Hepatocyte (in vitro differentiated cells): ENCODE data around the gene AMY2B.

Experiments
- EZH2phosphoT487 ChIP-seq: fragments of 200-600 bp; sonication (generic); IDR thresholded peaks from one replicate; pipeline ENCODE4 v1.6.1; 2018; ENCODE audit warnings: antibody characterized with exemption, mild to moderate bottlenecking, low read depth, moderate library complexity; ENCODE audit not compliant: unreplicated experiment, severe bottlenecking
- TF ChIP-seq, protein P1 (sequence below): fragments of 200-600 bp; sonication (generic); IDR thresholded peaks from 2 replicates; pipeline ENCODE4 v1.5.1; 2016; ENCODE audit warnings: antibody characterized with exemption, mild to moderate bottlenecking; ENCODE audit not compliant: poor library complexity

- TF ChIP-seq, protein P1, sequence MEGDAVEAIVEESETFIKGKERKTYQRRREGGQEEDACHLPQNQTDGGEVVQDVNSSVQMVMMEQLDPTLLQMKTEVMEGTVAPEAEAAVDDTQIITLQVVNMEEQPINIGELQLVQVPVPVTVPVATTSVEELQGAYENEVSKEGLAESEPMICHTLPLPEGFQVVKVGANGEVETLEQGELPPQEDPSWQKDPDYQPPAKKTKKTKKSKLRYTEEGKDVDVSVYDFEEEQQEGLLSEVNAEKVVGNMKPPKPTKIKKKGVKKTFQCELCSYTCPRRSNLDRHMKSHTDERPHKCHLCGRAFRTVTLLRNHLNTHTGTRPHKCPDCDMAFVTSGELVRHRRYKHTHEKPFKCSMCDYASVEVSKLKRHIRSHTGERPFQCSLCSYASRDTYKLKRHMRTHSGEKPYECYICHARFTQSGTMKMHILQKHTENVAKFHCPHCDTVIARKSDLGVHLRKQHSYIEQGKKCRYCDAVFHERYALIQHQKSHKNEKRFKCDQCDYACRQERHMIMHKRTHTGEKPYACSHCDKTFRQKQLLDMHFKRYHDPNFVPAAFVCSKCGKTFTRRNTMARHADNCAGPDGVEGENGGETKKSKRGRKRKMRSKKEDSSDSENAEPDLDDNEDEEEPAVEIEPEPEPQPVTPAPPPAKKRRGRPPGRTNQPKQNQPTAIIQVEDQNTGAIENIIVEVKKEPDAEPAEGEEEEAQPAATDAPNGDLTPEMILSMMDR, result no peak
- TF ChIP-seq EZH2phosphoT487, result no peak
These were observed 44.1 kb upstream of the AMY2B start for GRCh38 chr1:103527331-103527730.
